ENCODE data around the gene GJD3. TPM values are rescaled to one million over a fixed set of nuclear protein-coding genes. Genes with fewer than 3 reads are reported as not detected.

GJD3 gene
- total RNA-seq, 2 donors from 2014 or later = 0.40 to 0.85 TPM

- no peak for DNase-seq
- no peaks in the 10 kb centered on the region for H3K36me3 ChIP-seq
- H3K27me3 ChIP-seq = no peaks in the 10 kb centered on the region
- H3K27ac ChIP-seq = no peak overlapping the region
- H3K4me1 ChIP-seq = peaks cover 31% of the 10 kb centered on the region
- peak overlapping the region in 1 of 2 donors; percentile 43 for H3K9ac ChIP-seq (ENCODE audit: low read depth in 2 of 2, low read length in 2 of 2)
- no peaks in the 10 kb centered on the region for H3K9me3 ChIP-seq
- H3K4me3 ChIP-seq = no peak overlapping the region
- intact Hi-C loops (cut with DNase I) = no loop called here
- TF ChIP-seq, protein P1, sequence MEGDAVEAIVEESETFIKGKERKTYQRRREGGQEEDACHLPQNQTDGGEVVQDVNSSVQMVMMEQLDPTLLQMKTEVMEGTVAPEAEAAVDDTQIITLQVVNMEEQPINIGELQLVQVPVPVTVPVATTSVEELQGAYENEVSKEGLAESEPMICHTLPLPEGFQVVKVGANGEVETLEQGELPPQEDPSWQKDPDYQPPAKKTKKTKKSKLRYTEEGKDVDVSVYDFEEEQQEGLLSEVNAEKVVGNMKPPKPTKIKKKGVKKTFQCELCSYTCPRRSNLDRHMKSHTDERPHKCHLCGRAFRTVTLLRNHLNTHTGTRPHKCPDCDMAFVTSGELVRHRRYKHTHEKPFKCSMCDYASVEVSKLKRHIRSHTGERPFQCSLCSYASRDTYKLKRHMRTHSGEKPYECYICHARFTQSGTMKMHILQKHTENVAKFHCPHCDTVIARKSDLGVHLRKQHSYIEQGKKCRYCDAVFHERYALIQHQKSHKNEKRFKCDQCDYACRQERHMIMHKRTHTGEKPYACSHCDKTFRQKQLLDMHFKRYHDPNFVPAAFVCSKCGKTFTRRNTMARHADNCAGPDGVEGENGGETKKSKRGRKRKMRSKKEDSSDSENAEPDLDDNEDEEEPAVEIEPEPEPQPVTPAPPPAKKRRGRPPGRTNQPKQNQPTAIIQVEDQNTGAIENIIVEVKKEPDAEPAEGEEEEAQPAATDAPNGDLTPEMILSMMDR (IDR thresholded peaks at IDR 0.05) = no peak
Observed at GRCh38 chr17:40333781-40334448, 30.6 kb downstream of the GJD3 start.

- Histone ChIP-seq H3K9ac (ENCODE audit: low read depth in 2 of 2, low read length in 2 of 2) (peak overlapping the region in 1 of 2 donors; percentile 27), H3K27ac (peak overlapping the region; percentile 57), H3K4me3 (no peak overlapping the region), H3K27me3 (no peaks in the 10 kb centered on the region), H3K4me1 (peaks cover 41% of the 10 kb centered on the region), H3K9me3 (no peaks in the 10 kb centered on the region), H3K36me3 (no peaks in the 10 kb centered on the region)
- intact Hi-C loops (cut with DNase I) = no loop called here
- DNase-seq = peak; percentile 63
- TF ChIP-seq, protein P1 (IDR thresholded peaks at IDR 0.05) = no peak
Observed at GRCh38 chr17:40331743-40332641, 32.5 kb downstream of the GJD3 start.

GRCh38 chr17:40330850-40331470 lies 33.6 kb downstream of the GJD3 start:
- H3K9ac ChIP-seq (ENCODE audit: low read depth in 2 of 2, low read length in 2 of 2) = no peak overlapping the region
- H3K36me3 ChIP-seq = no peaks in the 10 kb centered on the region
- no peak overlapping the region for H3K4me3 ChIP-seq
- TF ChIP-seq, protein P1 (IDR thresholded peaks at IDR 0.05) = no peak
- no peaks in the 10 kb centered on the region for H3K9me3 ChIP-seq
- H3K27me3 ChIP-seq = no peaks in the 10 kb centered on the region
- peaks cover 51% of the 10 kb centered on the region for H3K4me1 ChIP-seq
- intact Hi-C loops (cut with DNase I) = no loop called here
- H3K27ac ChIP-seq = peak overlapping the region; percentile 57
- no peak for DNase-seq

- Histone ChIP-seq H3K4me3 (no peak overlapping the region), H3K27me3 (no peaks in the 10 kb centered on the region), H3K36me3 (no peaks in the 10 kb centered on the region), H3K4me1 (peaks cover 52% of the 10 kb centered on the region), H3K9ac (ENCODE audit: low read depth in 2 of 2, low read length in 2 of 2) (peak overlapping the region; percentile 15 to 31), H3K9me3 (no peaks in the 10 kb centered on the region), H3K27ac (peak overlapping the region; percentile 57)
- TF ChIP-seq, protein P1 (IDR thresholded peaks at IDR 0.05) = no peak
- intact Hi-C loops (cut with DNase I) = no loop called here
- DNase-seq = no peak
Observed at GRCh38 chr17:40329839-40330794, 34.4 kb downstream of the GJD3 start.
